ENCODE measurements around the gene ANP32B.
"Not testable (repeated sequence)": the region's sequence is repeated elsewhere in the genome, so short reads cannot be mapped to it uniquely, and the experiment has no call there.

The ANP32B gene

DNA sequence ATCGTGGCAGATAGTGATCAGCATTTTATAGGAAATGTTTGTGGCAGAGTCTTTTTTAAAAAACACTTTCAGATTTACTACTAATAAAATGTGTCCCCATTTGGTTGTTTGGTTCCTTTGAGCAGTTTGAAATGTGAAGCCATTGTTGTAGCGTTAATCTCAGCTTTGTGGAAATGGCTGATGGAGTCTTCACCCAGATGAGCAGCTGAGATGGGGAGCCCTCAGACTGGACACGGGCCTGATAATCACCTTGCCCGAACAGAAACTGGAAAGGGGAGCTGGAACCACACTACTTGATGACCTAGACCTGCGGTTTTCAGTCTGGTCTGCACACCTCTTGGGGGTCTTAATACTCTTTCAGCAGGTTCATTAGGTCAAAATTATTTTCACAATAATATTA, 20.6 kb upstream of the ANP32B start:
- DNase-seq = no peak

DNA sequence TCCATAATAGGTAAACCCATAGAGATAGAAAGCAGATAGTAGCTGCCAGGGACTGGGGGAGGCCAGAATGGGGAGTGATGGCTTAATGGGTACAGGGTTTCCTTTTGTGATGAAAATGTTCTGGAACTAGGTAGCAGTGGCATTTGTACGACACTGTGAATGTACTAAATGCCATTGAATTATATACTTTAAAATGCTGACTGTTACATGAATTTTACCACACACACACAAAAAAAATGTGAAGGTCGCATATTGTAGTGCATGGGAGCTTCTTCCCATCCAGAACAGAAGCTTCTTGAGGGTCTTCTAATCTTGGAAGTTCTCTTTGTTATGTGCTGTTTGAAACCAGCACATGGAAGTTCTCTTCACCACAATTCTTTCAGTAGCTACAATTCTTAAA, 19.9 kb upstream of the ANP32B start:
- DNase-seq = no peak

DNA sequence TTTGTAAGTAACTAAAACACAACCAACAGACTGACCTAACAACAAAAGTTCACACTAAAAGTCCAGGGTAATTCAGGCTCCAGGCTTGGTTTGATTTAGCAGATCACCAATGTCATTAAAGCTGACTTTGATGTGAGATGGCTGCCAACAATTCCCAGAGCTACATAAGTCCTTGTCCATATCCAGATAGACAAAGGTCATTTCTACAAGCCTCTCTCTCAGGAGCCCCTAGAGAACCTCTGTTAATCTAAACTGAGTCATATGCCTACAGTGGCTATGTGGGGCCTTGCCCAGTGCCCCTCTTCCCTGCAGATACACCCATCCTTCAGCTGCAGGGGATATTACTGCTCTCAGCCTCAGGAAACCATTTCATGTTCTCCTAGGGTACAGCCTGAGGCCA, 18.2 kb upstream of the ANP32B start:
- DNase-seq = no peak

DNA sequence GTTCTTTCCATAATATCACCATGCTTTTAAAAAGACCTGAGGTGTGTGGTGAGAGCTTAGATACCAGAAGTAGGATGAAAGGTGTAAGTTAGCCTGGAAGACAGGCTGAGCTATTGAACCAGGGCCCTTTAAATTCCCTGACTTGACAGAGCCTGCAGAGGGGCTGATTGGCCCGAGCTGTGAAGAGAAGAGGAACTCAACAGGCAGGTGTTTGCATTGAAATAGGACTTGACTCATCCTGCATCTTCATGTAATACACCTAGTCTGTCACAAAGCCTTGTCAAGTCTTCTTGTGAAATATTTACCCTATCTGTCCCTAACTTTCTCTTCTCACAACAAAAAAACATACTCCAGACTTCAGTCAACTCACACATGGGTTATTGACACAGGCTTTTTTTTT, 16.6 kb upstream of the ANP32B start:
- DNase-seq = no peak

DNA sequence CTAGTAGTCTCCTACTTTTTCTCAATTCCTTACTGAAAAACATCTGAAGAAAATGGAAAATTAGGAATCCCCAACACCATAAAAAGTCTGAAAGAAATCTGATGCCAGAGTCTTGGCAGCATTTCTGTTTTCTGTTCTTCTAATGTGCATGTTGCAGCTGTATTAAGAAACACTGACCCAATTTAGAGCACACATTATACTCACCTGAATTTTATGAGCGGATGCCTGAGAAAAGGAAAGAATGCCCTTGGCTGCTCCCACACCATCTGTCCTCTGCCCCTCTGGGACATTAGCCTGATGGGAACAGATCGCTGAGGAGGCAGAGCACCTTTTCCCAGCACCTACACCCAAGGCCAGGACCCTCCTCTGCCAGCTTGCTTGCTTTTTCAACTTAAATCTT, 14.1 kb upstream of the ANP32B start:
- no peak for DNase-seq

DNA sequence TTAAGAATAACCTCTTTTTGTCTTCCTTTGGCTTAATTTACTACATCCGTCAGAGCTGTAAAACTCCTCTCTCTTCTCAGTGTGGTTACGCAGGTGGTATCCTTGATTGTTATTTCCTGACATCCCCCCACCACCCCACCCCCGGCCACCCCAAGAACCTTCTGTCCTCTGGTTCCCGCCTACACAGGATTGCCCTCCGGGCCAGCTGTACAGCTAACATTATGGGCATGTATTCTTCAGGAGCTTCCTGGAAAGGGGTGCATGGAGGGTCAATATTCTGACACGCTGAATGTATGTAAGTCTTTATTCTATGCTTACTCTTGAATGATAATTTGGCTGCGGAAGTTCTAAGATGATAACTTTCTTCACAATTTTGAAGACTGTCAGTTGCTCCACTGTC, 13.0 kb upstream of the ANP32B start:
- DNase-seq = no peak

DNA sequence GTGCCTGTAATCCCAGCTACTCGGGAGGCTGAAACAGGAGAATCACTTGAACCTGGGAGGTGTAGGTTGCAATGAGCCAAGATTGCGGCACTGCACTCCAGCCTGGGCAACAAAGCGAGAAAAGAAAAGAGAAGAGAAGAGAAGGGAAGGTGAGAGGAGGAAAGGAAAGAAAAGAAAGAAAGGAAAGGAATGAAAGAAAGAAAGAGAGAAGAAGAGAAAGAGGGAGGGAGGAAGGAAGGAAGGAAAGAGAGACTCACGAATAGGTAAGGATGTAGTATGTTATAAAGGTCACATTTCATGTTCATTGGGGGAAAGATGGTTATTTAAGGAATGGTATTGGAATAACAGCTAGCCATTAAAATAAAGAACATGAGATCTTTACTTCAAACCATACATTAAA, 10.4 kb upstream of the ANP32B start:
- DNase-seq = no peak

DNA sequence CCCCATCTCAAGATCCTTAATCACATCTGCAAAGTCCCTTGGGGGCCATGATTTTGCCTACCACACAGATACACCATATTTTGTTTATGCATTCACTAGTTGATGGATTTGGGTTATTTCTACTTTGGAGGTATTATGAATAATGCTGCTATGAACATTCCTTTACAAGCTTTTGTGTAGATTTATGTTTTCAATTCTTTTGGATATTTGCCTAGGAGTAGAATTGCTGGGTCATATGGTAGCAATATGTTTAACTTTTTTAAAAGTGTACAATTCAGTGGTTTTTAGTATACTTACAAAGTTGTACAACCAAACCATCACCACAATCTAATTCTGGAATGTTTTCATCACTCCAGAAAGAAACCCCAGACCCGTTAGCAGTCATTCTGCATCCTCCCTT, 7.8 kb upstream of the ANP32B start:
- DNase-seq = no peak

DNA sequence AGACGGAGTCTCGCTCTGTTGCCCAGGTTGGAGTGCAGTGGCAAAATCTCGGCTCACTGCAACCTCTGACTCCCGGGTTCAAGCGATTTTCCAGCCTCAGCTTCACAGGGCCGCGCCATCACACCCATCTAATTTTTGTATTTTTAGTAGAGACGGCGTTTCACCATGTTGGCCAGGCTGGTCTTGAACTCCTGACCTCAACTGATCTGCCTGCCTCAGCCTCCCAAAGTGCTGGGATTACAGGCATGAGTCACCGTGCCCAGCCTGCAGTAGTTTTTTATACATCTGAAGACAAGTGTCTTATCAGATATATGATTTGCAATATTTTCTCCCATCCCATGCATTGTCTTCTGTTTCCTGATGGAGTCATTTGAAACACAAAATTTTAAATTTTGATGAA, 6.5 kb upstream of the ANP32B start:
- not testable (repeated sequence) for DNase-seq

DNA sequence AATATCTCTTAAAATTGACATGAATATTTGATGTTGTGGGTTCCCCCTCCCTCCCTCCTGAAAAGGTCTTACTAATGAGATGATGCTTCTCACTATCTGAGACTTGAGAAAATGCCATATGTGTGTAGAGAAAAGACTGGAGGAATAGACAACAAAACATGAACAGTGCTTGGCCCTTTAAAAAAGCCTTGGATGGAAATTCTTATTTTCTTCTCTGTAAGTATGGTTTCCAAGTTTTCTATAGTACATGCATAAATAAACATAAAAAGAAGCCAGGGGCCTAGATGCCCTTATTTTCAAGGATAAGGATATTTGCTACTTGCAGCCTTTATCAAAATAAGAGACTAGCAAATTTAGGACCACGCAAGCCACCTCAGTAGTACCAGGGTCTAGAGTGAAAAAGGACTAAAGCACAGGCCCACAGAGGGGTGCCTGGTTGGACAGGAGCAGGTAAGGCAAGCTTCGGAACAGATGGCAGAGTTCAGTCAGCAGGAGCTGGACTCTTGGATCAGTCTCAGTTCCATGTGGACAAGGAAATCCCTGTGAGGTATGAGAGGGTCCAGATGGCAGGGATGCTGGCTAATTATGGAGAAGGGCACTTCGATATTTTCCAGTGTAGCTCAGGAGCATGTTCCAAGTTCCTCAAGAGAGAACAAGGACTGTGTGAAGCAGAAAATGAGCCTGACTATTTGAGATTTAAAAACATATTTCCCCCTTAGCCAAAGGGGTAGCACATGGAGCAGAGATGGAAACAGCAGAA, 4.6 kb upstream of the ANP32B start:
- no peak for DNase-seq

DNA sequence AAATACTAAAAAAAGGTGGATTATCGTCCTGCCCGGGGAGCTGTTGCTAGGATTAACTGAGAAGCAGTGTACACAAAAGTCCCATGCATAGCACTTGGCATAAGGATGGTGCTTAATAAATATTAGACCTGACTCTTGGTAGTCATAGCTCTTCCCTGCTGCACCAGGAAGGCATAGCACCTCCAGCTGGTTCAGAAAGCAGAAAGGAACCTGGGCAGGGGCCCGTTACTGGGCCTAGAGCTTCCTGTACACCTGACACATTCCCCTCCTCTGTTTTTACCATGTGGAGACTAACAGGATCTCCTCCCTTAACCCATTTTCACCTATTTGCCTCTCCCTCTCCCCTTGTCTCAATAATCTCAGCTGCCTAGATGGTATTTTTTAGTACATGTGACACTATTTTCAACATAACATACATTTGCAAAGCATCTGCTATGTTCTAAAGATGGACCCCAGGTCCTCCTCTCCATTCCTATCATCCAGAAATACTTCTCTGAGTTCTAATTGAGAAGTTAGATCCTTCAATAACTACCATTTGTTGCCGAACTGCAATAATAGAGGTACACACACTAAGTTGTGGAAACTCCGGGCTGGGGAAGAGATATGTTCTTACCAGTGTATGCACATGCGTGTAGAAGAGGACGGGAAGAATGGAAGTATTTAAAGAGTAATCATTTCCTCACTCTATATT, 3.2 kb upstream of the ANP32B start:
- DNase-seq = no peak

DNA sequence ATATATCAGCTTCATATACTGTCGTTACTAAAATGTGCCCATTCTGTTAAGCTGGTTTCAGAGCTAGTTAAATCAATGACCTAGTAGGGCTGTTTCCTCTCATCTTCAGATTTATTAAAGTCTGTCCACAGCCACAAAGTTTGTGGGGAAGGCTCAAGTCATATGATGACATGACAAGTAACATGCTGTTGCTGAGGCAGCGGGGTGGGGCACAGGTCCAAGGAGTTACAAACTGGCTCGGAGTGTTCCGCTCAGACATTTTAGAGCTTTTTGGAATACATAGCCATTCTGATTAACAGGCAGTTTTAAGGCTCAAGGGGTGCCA, 2.7 kb upstream of the ANP32B start:
- peak in 6 of 56 donors; percentile 11 to 40 (median 21) for DNase-seq

DNA sequence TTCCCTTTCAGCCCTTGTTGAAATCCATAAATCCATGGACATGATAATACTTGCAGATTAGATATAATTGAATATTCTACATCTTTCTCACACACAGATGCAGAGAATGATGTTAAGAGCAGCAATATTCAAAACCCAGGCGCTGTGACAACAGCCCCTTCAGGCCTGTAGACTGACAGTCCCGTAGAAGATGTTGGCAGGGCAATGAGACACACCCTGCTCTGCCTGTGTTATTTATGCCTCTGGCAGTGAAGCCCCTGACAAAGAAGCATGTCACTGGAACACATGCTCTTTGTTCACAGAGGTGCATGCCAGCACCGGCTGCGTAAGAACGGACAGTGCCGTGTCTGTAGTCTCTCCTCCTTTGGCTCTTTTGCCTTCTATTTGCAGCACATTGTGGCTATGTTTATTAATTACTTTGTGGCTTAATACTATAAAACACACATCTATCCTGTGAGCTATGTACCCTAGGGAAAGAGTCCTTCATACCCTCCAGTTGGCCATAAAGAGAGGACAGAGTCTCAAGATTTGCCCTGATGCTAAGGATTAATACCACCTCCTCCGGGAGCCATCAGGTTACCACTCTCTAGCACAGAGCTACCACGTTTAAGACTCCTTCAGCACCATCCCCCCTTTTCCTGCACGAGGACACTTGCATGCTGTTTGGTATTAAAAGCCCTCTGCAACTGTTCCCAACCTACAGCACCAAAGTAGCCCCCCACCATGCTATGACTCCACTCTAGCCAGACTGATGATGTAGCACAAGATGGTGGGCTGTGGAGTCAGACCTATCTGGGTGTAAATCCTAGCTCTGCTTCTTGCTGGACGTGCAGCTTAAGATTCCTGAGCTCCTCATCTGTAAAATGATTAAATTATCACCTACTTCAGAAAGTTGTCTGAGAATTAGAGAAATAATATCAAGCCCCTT, 2.0 kb upstream of the ANP32B start:
- peak in 51 of 56 donors; percentile 6 to 86 (median 54) for DNase-seq

DNA sequence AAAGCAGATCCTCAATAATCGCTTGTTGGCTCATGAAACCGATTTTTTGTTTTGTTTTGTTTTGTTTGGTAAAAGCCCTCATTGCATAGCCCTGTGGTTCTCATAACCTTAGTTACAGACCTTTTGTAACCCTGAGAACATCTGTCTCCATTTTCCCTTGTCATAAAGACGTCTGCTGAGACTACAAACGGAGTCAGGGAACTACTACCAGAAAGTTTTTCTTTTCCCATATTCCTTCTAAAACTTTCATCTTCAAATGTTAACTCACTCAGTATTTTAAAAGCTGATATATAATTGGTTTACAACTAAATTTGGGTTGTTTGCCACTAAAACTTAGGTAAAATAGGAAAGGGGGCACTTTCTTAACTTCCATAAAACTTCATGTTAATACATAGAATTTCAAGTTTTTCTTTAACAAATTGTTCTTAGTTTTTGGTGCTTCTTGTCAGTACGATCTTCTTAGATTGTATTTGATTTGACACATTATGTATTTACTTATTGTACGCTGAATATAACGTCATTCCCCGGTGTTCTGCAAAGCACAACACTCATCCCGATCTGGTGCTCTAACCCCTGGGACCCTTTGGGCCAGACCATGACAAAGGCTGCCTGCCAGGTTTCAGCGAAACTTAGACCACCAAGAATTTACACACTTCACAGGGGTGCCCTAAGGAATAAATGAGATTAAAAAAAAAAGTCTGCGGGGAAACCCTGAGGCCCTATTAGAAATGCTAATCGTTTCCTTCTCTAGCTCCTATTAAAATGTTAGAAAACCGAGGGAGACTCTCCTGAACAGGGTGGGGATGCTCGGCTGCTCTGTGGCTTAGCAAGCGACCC, 1.1 kb upstream of the ANP32B start:
- DNase-seq = no peak

DNA sequence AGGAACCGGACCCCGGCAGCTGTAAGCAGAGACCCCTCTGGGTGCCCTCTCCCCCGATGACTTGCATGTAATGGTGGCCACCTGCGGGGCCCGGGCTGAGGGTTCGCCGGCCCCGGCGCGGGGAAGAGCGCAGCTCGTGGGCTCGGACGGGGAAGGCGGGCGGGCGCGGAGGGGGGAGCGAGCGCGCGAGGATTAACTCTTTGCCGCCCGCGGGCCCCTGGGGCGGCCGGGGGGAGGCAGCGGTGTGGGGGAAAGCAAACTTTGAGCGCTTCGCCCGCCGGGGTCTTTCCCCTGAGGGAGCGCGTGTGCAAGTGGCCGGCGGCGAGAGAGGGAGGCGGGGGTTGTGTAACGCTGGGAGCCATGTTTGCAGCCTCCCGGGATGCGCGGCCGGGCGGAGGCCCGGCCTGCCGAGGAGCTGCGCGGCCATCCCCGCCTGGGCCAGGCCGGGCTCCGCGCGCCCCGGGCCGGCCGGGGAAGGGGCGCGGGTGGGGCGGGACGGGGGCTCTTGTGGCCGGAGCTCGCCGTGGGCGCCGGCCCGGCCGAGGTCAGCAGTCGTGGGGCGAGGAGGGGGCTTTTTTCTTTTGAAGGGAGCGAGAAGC, 547 bp downstream of the ANP32B start:
- DNase-seq = peak in 30 of 56 donors; percentile 23 to 87 (median 62)

DNA sequence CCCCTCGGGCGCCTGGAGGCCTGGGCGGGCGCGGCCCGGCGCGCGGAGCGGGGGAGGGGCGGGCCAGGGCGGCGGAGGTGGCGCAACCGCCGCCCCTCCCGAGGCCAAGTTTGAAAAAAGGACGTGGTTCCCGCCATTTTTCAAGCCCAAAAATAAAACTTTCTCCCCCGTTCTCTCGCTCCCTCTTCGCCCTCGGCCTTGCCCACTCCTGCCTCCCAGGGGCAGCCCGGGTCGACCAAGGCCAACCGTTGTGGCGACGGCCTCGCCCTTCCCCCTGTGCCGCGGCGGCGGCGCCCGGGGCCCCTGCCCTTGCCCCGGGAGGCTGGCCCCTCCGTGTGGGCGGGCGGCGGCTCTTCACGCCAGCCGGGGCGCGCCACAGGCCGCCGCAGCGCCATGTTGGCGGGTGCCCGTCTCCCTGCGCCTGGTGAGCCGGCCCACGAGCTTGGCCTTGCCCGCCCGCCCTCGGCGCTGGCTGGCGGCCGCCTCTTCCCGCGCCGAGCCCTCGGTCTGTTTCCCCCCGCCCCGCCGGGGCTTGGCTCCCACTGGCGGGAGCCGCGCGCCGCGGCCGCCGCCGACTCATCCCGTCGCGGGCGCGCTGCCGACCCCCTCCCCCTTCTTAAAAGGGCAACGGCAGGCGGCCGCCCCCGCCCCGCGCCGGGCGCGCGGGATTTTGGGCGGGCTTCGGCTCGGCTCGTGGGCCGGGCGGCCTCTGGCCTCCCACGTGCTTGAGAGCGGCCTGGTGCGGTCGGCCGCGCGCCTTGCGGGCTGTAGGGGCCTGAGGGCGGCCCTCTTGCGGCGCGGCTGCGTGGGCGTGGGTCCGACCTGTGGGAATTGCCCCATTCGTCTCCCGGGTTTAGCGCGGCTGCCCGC, 1.3 kb downstream of the ANP32B start:
- DNase-seq = peak in 53 of 56 donors; percentile 5 to 93 (median 65)

DNA sequence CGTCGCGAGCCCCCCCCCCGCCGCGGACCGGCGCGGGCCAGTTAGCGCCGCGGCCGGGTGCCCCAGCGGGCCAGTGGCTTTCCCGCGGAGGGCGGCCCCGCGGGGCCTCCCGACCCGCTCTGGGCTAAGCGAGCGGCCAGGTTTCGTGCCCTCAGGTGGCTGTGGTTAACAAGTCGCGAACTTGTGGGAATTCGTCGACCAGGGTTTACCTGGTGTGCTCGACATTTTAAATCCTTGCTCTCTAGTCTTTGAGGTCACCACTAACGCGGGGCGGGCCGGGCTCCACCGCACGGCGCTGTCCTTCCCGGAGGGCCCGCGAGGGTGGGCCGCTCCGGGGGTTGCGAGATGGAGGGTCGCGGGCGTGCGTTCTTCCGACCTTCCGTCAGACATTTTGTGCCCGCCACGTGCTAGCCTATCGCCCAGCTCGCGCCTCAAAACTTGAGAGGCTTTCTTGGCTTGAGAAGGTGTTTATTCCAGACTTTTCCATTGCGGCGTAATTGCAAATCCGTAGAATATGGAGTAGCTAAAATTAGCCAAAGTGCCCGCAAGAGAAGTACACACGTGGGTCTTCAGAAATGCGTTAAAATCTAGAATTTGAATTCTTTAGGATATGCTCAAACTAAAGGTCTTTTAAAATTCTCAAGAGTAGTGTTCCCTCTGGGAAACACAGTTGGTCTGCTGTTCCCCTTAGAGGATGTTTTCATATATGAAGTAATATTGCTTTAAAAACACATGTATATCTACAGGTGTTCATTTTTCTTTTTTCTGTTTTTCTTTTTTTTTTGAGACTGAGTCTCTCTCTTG, 2.1 kb downstream of the ANP32B start:
- DNase-seq = peak in 7 of 56 donors; percentile 44 to 53 (median 47)

DNA sequence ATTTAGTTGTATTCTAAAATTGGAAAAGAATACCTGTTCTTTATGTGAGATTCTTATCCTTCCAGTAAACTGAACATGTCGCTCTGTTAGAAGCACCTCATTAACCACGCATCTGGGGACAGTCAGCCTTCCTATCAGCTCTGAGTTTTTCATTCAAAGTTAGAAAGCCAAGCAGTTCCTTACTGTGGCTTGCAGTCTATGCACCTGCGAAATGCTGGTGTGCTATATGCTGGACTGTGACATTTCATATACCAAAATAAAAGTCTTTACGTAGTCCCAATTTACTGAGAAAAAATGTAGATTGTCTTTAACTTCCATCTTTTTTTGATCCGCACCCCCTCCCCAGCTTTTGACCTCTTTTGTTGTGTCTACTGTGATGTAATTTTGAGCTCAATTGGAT, 4.3 kb downstream of the ANP32B start:
- DNase-seq = no peak

DNA sequence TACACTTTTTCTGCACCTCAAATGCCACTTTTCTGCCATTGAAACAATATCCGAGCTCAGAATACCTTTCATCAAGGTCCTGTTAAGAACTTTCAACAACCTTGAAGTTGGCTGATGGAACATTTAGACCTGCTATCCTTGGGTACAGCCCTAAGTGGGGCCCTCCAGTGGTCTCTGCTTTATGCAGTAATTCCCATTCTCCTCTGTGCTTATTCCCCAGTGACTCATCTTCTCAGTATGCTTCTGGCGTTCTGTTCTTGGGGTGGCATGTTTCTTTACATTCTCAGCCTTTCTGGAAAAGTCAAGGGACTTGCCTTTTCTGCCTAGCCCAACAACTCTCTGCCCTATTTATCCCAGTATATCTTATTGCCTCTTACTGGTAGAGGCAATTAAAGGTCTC, 7.1 kb downstream of the ANP32B start:
- no peak for DNase-seq

Measured in nucleus accumbens (tissue), 56 donors.